Ascending aorta (tissue), 2 donors: ENCODE measurements around the gene NRL. TPM values are rescaled to one million over a fixed set of nuclear protein-coding genes. Genes with fewer than 3 reads are reported as not detected.

Experiments
- DNase-seq, 2 donors: peaks; one replicate each; pipeline ENCODE4 v3.0.0-alpha.2; 2019; ENCODE audit warnings: low spot score in 2 of 2
- H3K27ac ChIP-seq, 2 donors: fragments of 200-600 bp; sonication (generic); one replicate each; pipeline ENCODE4 v1.5.1; 2016 to 2017; ENCODE audit warnings: mild to moderate bottlenecking in 1 of 2
- H3K27me3 ChIP-seq: fragments of 200-600 bp; sonication (generic); one replicate; pipeline ENCODE4 v1.5.1; 2017
- H3K36me3 ChIP-seq, 2 donors: fragments of 200-600 bp; sonication (generic); one replicate each; pipeline ENCODE4 v1.5.1; 2016
- H3K4me1 ChIP-seq, 2 donors: fragments of 200-600 bp; sonication (generic); one replicate each; pipeline ENCODE4 v1.5.1; 2016 to 2017; ENCODE audit warnings: mild to moderate bottlenecking in 1 of 2
- H3K4me3 ChIP-seq, 2 donors: fragments of 200-600 bp; sonication (generic); one replicate each; pipeline ENCODE4 v1.5.1; 2016 to 2017; ENCODE audit warnings: mild to moderate bottlenecking in 1 of 2
- H3K9me3 ChIP-seq, 2 donors: fragments of 200-600 bp; sonication (generic); one replicate each; pipeline ENCODE4 v1.5.1; 2016
- CTCF ChIP-seq, 3 experiments: fragments of 200-600 bp in 2 of 3; fragments of 450-650 bp in 1 of 3; sonication (generic) in 2 of 3; IDR thresholded peaks; one replicate each; pipeline ENCODE4 v1.5.1; 2016 to 2019; ENCODE audit warnings: antibody characterized with exemption in 3 of 3, mild to moderate bottlenecking in 1 of 3, moderate library complexity in 1 of 3
- intact Hi-C: fragments of 100-400 bp; cut with DNase I; formaldehyde crosslinking; loops from one replicate; pipeline ENCODE4 v1.15.1; 2023
- total RNA-seq: library from RNA; depleted of rRNA; stranded (reverse); fragments of >200 nt; gene quantifications from one replicate; pipeline ENCODE4 v1.1.0, GENCODE V29; 2016

Gene NRL
- total RNA-seq, 1 donor from 2014 or later = not detected

GRCh38 chr14:24129410-24129998 lies 14.8 kb upstream of the NRL start:
- no peak overlapping the region for H3K27ac ChIP-seq
- intact Hi-C loops = no loop called here
- no peaks in the 10 kb centered on the region for H3K9me3 ChIP-seq
- no peaks in the 10 kb centered on the region for H3K4me1 ChIP-seq
- no peak for TF ChIP-seq CTCF (IDR thresholded peaks at IDR 0.05)
- H3K4me3 ChIP-seq = no peak overlapping the region
- H3K27me3 ChIP-seq = no peaks in the 10 kb centered on the region
- no peaks in the 10 kb centered on the region for H3K36me3 ChIP-seq
- no peak for DNase-seq

DNA sequence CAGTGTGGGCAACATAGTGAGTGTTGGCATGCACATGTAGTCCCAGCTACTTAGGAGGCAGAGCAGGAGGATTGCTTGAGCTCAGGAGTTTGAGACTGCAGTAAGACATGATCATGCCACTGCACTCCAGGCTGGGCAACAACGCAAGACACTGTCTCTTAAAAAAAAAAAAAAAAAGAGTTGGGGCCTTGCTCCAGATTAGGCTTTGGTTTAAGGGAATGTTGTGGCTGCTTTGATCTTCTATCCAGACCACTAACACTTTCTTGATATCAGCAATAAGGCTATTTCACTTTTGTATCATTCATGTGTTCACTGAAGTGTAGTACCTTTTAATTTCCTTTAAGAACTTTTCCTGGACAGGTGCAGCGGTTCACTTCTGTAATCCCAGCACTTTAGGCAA lies 12.9 kb upstream of the NRL start:
- Histone ChIP-seq H3K36me3 (peaks cover 14 to 18% of the 10 kb centered on the region in 2 donors), H3K9me3 (no peaks in the 10 kb centered on the region), H3K4me1 (no peaks in the 10 kb centered on the region), H3K27ac (no peak overlapping the region), H3K4me3 (no peak overlapping the region), H3K27me3 (no peaks in the 10 kb centered on the region)
- intact Hi-C loops = no loop called here
- DNase-seq = no peak
- TF ChIP-seq CTCF (IDR thresholded peaks at IDR 0.05) = no peak

DNA sequence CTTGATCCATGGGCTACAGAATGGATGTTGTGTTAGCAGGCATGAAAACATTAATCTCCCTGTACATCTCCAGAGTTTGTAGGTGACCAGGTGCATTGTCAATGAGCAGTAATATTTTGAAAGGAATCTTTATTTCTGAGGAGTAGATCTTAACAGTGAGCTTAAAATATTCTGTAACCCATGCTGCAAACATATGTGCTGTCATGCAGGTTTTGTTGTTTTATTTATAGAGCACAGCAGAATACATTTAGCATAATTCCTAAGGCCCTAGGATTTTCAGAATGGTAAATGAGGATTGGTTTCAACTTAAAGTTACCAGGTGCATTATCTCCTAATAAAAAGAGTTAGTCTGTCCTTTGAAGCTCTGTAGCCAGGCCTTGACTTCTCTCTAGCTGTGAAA lies 12.2 kb upstream of the NRL start:
- H3K9me3 ChIP-seq = no peaks in the 10 kb centered on the region
- no peak for TF ChIP-seq CTCF (IDR thresholded peaks at IDR 0.05)
- peaks cover 22 to 25% of the 10 kb centered on the region in 2 donors for H3K36me3 ChIP-seq
- no peaks in the 10 kb centered on the region for H3K4me1 ChIP-seq
- intact Hi-C loops = no loop called here
- no peaks in the 10 kb centered on the region for H3K27me3 ChIP-seq
- no peak overlapping the region for H3K4me3 ChIP-seq
- no peak overlapping the region for H3K27ac ChIP-seq
- no peak for DNase-seq

GRCh38 chr14:24123424-24124417 lies 9.0 kb upstream of the NRL start:
- TF ChIP-seq CTCF (IDR thresholded peaks at IDR 0.05) = no peak
- no peak overlapping the region for H3K4me3 ChIP-seq
- H3K36me3 ChIP-seq = peaks cover 54 to 56% of the 10 kb centered on the region in 2 donors
- DNase-seq = no peak
- H3K27ac ChIP-seq = no peak overlapping the region
- H3K9me3 ChIP-seq = no peaks in the 10 kb centered on the region
- H3K4me1 ChIP-seq = no peaks in the 10 kb centered on the region
- H3K27me3 ChIP-seq = no peaks in the 10 kb centered on the region
- intact Hi-C loops = no loop called here

DNA sequence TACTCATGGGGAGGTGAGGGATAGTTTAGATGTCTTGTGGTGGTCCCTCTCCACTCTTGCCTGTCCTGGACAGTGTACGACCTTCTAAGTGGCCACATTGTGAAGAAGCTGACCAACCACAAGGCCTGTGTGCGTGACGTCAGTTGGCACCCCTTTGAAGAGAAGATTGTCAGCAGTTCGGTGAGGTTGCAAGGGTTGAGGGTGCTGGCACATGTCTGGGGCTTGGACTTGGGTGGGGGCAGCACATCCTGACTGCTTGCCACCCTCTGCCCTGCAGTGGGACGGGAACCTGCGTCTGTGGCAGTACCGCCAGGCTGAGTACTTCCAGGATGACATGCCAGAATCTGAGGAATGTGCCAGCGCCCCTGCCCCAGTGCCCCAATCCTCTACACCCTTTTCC lies 8.1 kb upstream of the NRL start:
- peaks cover 62 to 64% of the 10 kb centered on the region in 2 donors for H3K36me3 ChIP-seq
- no peak for DNase-seq
- intact Hi-C loops = no loop called here

More for the DNA sequence above, 8.1 kb upstream of the NRL start:
- Histone ChIP-seq H3K4me1 (no peaks in the 10 kb centered on the region), H3K9me3 (no peaks in the 10 kb centered on the region), H3K27ac (no peak overlapping the region), H3K4me3 (no peak overlapping the region), H3K27me3 (no peaks in the 10 kb centered on the region)
- TF ChIP-seq CTCF (IDR thresholded peaks at IDR 0.05) = no peak
